NCI-H345 (cell line): ENCODE measurements around the gene TM6SF1.
"Not testable (repeated sequence)": the region's sequence is repeated elsewhere in the genome, so short reads cannot be mapped to it uniquely, and the experiment has no call there.

Experiments used
- DNase-seq: peaks from one replicate; lab custom pipeline; 2025; lab: John Stamatoyannopoulos, UW

TM6SF1 gene

DNA sequence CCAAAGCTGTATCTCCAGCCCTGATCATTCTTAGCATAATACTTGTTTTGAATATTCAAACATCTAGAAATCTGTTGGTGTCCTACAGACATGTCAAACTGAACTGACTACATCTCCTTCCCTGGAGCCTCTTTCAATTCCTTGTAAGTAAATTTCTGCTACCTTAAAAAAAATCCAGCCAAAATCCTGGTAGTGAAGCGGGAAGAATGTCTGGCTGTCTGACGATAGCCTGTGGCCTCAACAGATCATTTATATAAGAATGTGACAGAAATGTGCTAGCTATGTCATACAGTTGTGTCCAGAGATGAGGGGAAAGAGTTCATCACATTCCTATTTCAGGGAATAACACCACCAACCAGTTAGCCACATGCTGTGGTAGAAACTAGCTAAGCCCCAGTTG, 18.6 kb upstream of the TM6SF1 start:
- no peak for DNase-seq

- no peak for DNase-seq
Observed at GRCh38 chr15:83090465-83090864, 17.0 kb upstream of the TM6SF1 start.

DNA sequence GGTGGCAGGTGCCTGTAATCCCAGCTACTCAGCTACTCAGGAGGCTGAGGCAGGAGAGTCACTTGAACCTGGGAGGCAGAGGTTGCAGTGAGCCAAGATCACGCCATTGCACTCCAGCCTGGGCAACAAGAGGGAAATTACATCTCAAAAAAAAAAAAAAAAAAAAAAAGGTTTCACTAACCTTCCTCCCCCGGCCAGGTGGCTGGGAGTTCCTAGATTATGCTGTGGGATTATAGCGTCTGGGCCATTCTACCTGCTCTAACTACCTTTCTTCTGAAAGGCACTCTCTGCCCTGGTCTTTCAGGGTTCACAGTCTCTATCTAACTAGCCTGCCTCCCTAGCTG, 15.5 kb upstream of the TM6SF1 start:
- DNase-seq, result not testable (repeated sequence)

GRCh38 chr15:83092309-83092976, 15.0 kb upstream of the TM6SF1 start:
- no peak for DNase-seq

- no peak for DNase-seq
Observed at GRCh38 chr15:83094583-83094982, 12.9 kb upstream of the TM6SF1 start.

GRCh38 chr15:83098079-83098478, 9.4 kb upstream of the TM6SF1 start:
- no peak for DNase-seq

DNA sequence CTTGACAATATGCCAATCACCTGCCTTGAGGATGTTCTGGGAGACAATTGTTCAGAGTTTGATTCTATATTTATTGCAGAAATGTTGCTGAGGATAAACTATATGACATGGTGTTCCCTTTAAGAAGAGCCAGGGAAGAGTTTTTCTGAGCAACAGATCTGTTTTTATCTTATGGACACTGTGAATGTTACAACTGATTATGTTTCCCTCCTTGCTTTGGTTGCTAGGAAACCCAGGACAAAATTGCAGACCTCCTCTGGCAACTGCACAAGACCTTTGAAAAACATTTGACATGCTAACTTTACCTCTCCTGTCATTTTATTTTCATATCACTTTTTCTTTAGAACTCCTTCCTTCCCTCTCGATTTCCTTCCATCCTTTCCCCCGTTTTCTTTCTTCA, 8.2 kb upstream of the TM6SF1 start:
- no peak for DNase-seq

DNA sequence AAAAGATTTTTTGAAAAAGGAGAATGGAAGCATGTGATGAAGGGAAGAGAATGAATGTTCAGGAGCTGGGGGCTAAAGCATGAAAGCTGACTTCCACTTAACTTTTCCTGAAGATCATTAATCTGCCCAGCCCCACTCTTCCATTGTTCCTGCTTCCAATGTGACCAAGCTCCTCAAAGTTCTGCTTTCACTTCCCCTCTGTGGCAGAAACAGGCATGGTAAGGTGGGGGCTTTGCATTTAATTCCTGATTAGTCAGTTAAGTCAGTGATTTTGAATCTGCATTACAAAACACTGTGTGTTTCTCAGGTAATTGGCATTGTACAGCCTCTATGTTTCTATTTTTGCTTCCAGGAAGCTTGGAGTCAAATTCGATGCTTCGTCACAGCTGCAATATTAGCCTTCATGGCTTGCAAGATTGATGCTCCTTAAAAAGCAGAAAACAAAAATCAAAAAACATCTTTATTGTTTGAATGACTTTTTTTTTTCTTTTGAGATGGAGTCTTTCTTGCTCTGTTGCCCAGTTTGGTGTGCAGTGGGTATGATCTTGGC, 7.3 kb upstream of the TM6SF1 start:
- no peak for DNase-seq

- DNase-seq, result no peak
Observed at GRCh38 chr15:83102346-83102745, 5.1 kb upstream of the TM6SF1 start.

GRCh38 chr15:83104141-83104540, 3.3 kb upstream of the TM6SF1 start:
- DNase-seq, result no peak

DNA sequence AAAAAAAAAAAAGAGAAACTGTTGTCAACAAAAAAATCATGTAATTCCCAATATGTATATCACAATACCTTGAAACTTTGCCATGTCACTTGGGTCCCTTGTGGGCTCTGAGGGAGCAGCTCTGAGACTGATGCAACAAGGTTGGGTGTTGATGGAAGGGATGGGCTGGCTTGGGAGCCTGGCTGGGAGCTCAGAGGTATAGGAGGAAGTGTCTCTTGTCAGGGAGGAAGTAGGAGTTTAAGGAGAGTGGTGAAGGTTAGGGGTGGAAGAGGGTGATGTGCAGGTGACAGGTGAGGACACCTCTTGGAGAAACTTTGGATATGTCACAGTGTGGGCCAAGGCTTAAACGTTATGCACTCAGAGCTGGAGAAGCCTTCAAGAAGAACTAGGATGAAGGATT, 2.0 kb upstream of the TM6SF1 start:
- no peak for DNase-seq

DNA sequence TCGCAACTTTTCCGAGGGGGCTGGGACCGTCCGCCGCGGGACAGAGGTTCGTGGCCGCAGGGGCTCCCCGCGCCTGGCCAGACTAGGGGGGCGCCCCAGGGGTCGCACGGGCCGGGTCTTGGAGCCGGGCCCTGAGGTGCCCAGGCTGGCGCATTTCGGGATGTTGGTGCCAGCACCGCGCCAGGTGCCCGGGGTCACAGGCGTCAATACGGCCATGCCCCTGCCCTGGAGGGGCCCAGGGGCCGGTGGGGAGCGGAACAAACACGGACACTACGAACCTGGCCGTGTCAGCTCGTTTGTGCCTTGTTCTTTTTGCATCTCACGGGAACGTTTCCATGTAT, 366 bp downstream of the TM6SF1 start:
- DNase-seq, result no peak

DNA sequence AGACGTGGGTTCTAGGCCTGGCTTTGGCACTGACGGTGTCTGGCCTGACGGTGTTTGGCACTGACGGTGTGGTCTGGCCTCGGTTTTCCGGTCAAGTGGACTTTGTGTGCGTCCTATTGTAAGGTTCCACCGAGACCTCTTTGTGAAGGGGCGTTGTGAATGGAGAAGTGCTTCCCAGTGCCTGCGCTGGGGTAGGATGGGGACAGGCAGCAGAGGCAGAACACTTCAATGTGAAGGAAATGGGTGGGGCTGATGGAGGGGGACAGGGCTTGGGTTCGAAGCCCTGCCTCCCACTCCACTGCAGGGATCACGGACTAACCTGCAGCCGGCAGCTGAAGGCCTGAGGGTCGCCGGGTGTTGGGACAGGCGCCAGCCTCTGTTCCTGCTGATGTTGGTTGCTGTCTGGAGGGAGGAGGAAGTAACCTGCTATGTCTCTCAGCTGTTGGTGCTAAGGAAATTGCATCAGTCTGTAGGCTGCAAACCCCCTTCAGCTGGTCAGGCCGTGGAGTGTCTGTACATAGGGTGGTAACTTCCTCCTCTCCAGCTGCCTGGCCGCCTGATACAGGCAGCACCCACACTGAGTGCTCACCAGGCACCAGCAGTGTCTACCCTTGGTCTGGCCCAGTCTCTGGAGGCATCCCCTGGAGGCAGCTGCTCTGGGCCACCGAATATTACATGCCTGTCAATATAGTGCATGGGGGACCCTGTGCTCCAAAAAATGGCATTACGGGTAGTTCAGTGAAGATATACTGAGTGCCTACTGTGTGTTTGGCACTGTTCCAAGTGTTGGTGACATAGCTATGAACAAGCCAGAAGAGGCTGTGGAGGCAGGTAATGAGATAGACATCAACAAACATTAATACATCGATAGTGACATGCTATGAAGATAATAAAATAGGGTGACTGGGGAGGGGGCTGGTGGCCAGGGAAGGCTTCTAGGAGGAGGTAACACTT, 1.1 kb downstream of the TM6SF1 start:
- DNase-seq, result no peak

- DNase-seq, result no peak
Observed at GRCh38 chr15:83109532-83109931, 2.1 kb downstream of the TM6SF1 start.

- DNase-seq, result no peak
Observed at GRCh38 chr15:83110381-83110780, 2.9 kb downstream of the TM6SF1 start.

DNA sequence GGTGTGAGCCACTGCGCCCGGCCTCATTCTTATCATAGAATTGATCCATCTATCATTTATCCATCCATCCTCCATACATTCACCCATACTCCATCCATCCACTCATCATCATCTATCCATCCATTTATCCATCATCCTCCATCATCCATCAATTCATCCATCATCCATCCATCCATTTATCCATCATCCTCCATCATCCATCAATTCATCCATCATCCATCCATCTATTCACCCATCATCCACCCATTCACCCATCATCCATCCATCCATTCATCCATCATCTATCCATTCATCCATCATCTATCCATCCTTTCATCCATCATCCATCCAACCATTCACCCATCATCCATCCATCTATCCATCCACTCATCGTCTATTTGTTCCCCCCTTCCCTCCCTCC, 3.7 kb downstream of the TM6SF1 start:
- DNase-seq, result no peak

- DNase-seq, result no peak
Observed at GRCh38 chr15:83112233-83112955, 4.9 kb downstream of the TM6SF1 start.

DNA sequence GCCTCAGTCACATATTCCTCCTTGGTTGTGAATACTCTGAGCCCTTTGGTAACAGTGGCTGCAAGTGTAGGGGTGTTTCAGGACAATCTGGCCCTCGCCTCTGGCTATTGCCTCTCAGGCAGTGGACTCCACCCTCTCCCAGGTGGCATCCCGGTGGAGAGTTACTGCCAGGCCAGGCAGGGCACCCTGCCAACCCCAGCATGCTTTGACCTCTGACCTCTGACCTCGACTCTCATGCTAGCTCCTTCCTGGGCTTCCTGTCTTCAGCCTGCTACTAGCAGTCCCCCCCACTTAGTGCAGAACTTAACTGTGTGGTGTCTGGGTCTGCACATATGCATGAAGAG, 5.5 kb downstream of the TM6SF1 start:
- no peak for DNase-seq

GRCh38 chr15:83113881-83114674, 6.6 kb downstream of the TM6SF1 start:
- no peak for DNase-seq

GRCh38 chr15:83114856-83115255, 7.4 kb downstream of the TM6SF1 start:
- no peak for DNase-seq

DNA sequence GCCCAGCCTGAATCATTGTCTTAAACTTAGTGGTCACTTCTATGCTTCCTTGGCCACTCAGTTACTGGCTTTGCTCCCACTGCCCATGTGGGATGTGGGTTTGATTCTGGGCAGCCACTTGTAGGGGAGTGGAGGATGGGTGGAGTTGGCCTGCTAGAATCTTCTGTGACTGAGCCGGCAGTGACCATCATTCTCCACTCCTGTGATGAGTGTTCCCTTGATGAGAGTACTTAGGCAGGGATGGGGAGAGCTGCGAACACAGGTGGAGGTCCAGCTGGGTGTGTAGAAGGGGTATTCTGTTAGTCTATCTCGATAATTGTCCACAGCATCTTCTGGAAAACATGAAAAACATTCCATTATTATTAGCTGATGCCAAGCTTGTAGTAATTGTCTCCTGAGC, 8.0 kb downstream of the TM6SF1 start:
- no peak for DNase-seq
